Ovary (tissue), 9 donors: ENCODE measurements around the gene NDE1. TPM values are rescaled to one million over a fixed set of nuclear protein-coding genes. Genes with fewer than 3 reads are reported as not detected.
A peak's percentile ranks its signal among the peaks of the same experiment; 100 is the strongest.

ENCODE experiments used
- DNase-seq, 5 donors: peaks; one replicate each; pipeline ENCODE4 v3.0.0-alpha.2; 2019 to 2020
- H3K27ac ChIP-seq, 2 donors: fragments of 200-600 bp; one replicate each; pipeline versions ENCODE4 v1.5.1 to v1.8.0; 2019 to 2022
- H3K27me3 ChIP-seq: fragments of 200-600 bp; one replicate; pipeline ENCODE4 v1.8.0; 2022
- H3K36me3 ChIP-seq: fragments of 200-600 bp; sonication (generic); one replicate; pipeline ENCODE4 v1.5.1; 2019
- H3K4me1 ChIP-seq: one replicate; pipeline ENCODE4 v1.8.1; 2013; ENCODE audit warnings: mild to moderate bottlenecking, moderate library complexity; ENCODE audit not compliant: insufficient read depth
- H3K4me3 ChIP-seq: fragments of 200-600 bp; sonication (generic); one replicate; pipeline ENCODE4 v1.5.1; 2017
- H3K9me3 ChIP-seq, 2 donors: fragments of 200-600 bp in 1 of 2; sonication (generic) in 1 of 2; one replicate each; pipeline versions ENCODE4 v1.5.1 to v1.8.1; 2013 to 2019; ENCODE audit warnings: mild to moderate bottlenecking in 1 of 2, moderate library complexity in 1 of 2
- CTCF ChIP-seq, 3 donors: fragments of 450-650 bp in 2 of 3; fragments of 200-600 bp in 1 of 3; IDR thresholded peaks; one replicate each; pipeline versions ENCODE4 v1.5.1 to v1.8.0; 2016 to 2022; ENCODE audit warnings: antibody characterized with exemption in 3 of 3, mild to moderate bottlenecking in 1 of 3
- EP300 ChIP-seq: sonication (generic); formaldehyde crosslinking; IDR thresholded peaks from one replicate; pipeline ENCODE4 v1.6.1; 2017; ENCODE audit warnings: antibody characterized with exemption
- POLR2A ChIP-seq: fragments of 450-650 bp; IDR thresholded peaks from one replicate; pipeline ENCODE4 v1.6.1; 2017; ENCODE audit warnings: antibody characterized with exemption, mild to moderate bottlenecking, moderate library complexity
- WGBS, 3 donors: extraction: QIAGEN DNeasy Blood & Tissue Kit in 1 of 3; methylation state at CpG; one replicate each; pipeline versions ENCODE4 v1.1.5 to v1.1.7; 2013 to 2017; 5-methylcytosine and 5-hydroxymethylcytosine counted together
- intact Hi-C, 4 donors: fragments of 100-400 bp; cut with DNase I; formaldehyde crosslinking; loops; one replicate each; pipeline versions ENCODE4 v1.11.0 to v1.15.1; 2022 to 2023
- polyA plus RNA-seq, 2 donors: library from polyadenylated mRNA; stranded (reverse); fragments of 200-250 nt in 1 of 2; fragments of 350-450 nt in 1 of 2; fragmentation: Illumina TruSeq in 1 of 2; extraction: RNeasy Lipid Tissue Mini Kit (QIAGEN cat#74804) in 1 of 2; gene quantifications; one replicate each; pipeline ENCODE4 v1.2.3, GENCODE V29; 2013 to 2014
- total RNA-seq, 7 donors: library from RNA; depleted of rRNA in 2 of 7; stranded (reverse); fragments of >200 nt in 2 of 7; fragmentation: NEBNext Ultra II Directional in 3 of 7; extraction: Animal tissue kit (Norgen Biotek cat#: 25700) in 3 of 7; gene quantifications; one replicate each; pipeline versions ENCODE4 v1.1.0 to v1.2.4, GENCODE V29; 2016 to 2023
- donor health status: DM: no; HTN: no; CAD: no; lungs with moderate emphysema.
- donor health status: DM: no; HTN: no; CAD: no.
- donor health status: Bipolar disorder and iron deficiency.
- donor health status: DM: yes; HTN: yes; CAD: no.
- donor health status: DM: no; HTN: no; CAD: no.
- donor health status: DM: yes; HTN: yes; CAD: no.

The NDE1 gene
- total and polyA plus RNA-seq, 9 donors = 9.8 to 31.9 (median 22.4) TPM

- no peak overlapping the region for H3K4me3 ChIP-seq
- intact Hi-C loops = no loop called here
- H3K27me3 ChIP-seq = no peaks in the 10 kb centered on the region
- H3K9me3 ChIP-seq = no peaks in the 10 kb centered on the region
- no peaks in the 10 kb centered on the region for H3K4me1 ChIP-seq
- no peak overlapping the region for H3K27ac ChIP-seq
- DNase-seq = peak in 4 of 5 donors; percentile 41 to 63 (median 47)
- TF ChIP-seq EP300 (no peak), CTCF (IDR thresholded peaks at IDR 0.05) (no peak), POLR2A (no peak)
- WGBS, 3 donors = 63 to 68% (median 67%) methylated on average over 13 of the region's 13 CpGs
- no peaks in the 10 kb centered on the region for H3K36me3 ChIP-seq
Observed at GRCh38 chr16:15607700-15608396, 42.2 kb upstream of the NDE1 start.

DNA sequence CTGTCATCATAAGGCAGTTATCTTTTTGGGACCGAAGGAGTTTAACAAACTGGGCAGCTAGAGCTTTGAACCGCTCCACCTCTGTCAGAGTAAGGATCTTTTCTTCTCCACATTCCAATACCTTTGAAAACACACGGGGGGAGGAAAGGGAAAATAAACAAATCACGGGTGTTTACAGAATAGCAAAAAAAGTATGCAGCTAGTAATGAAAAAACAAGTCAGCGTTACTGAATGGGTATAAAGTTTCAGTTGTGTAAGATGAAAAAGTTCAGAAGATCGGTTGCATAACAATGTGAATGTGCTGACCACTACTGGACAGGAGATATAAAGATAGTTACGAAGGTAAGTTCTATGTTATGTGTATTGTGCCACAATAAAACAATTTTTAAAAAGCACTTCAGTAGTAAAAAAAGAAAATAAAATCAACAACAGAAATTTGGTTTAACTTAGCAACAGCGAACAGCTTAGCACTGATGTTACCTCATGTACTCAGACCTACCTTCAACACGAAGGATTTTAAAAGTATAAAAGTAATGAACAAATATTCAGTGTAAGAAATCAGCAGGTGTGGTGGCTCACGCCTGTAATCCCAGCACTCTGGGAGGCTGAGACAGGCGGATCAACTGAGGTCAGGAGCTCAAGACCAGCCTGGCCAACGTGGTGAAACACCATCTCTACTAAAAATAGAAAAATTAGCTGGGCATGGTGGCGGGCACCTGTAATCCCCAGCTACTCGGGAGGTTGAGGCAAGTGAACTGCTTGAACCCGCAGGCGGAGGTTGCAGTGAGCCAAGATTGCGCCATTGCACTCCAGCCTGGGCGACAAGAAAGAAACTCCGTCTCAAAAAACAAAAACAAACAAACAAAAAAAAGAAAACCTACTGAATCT, 41.4 kb upstream of the NDE1 start:
- no peaks in the 10 kb centered on the region for H3K27me3 ChIP-seq
- TF ChIP-seq EP300 = no peak
- no peak for TF ChIP-seq CTCF (IDR thresholded peaks at IDR 0.05)
- no peak for TF ChIP-seq POLR2A
- no peak overlapping the region for H3K4me3 ChIP-seq
- no peak overlapping the region for H3K27ac ChIP-seq
- DNase-seq = no peak
- no peaks in the 10 kb centered on the region for H3K4me1 ChIP-seq
- intact Hi-C loops = no loop called here
- no peaks in the 10 kb centered on the region for H3K36me3 ChIP-seq
- WGBS, 3 donors = 83 to 87% (median 83%) methylated on average over 19 of the region's 19 CpGs
- H3K9me3 ChIP-seq = no peaks in the 10 kb centered on the region

- Histone ChIP-seq H3K27ac (no peak overlapping the region), H3K36me3 (no peaks in the 10 kb centered on the region), H3K9me3 (no peaks in the 10 kb centered on the region), H3K4me1 (no peaks in the 10 kb centered on the region), H3K27me3 (no peaks in the 10 kb centered on the region), H3K4me3 (no peak overlapping the region)
- 92 to 94% (median 93%) methylated on average over 6 of the region's 6 CpGs for WGBS, 3 donors
- TF ChIP-seq POLR2A (no peak), EP300 (no peak), CTCF (IDR thresholded peaks at IDR 0.05) (no peak)
- intact Hi-C loops = no loop called here
- DNase-seq = no peak
Observed at GRCh38 chr16:15609286-15609649, 40.8 kb upstream of the NDE1 start.

DNA sequence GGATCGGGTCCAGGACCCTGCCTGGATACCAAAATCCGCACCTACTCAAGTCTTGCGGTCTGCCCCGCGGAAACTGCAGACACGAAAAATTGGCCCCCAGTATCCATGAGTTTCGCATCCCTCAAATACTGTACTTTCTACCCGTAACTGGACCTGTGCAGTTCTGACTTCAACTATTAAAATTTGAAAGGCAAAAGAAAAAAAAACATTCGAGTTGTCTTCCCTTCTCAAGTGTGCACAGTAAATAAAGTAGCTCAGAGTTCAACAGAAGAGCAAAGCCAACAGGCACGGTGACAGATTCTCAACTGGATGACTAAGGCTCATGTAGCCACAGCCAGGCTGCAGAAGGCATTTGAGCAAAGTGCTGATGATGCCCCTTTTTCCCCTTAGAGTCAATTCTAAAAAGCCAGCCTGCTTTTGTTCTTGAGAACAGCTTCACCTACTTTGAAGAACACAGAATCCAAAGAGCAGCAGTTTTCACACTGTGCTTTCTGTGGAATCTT, 39.6 kb upstream of the NDE1 start:
- DNase-seq = no peak
- no peaks in the 10 kb centered on the region for H3K4me1 ChIP-seq
- no peaks in the 10 kb centered on the region for H3K27me3 ChIP-seq
- intact Hi-C loops = no loop called here
- TF ChIP-seq CTCF (IDR thresholded peaks at IDR 0.05) (no peak), POLR2A (no peak), EP300 (no peak)
- no peaks in the 10 kb centered on the region for H3K9me3 ChIP-seq
- 93 to 95% (median 95%) methylated on average over 10 of the region's 10 CpGs for WGBS, 3 donors
- no peaks in the 10 kb centered on the region for H3K36me3 ChIP-seq
- no peak overlapping the region for H3K27ac ChIP-seq
- H3K4me3 ChIP-seq = no peak overlapping the region
